Astrocyte of the cerebellum (primary cell): ENCODE data around the gene SHC4.

Experiments used
- DNase-seq: peaks from one replicate; pipeline ENCODE4 v3.0.0-alpha.2; 2011; ENCODE audit warnings: low read depth
- H3K4me3 ChIP-seq: 2 replicates; pipeline ENCODE4 v1.5.1; 2011; ENCODE audit warnings: mild to moderate bottlenecking, low read depth, low read length, moderate library complexity
- CTCF ChIP-seq: IDR thresholded peaks from 2 replicates; pipeline ENCODE4 v1.5.1; 2012; ENCODE audit warnings: low read length, low read depth, moderate library complexity, mild to moderate bottlenecking; ENCODE audit errors: missing control alignments
- in situ Hi-C: cut with HindIII; loops from 2 replicates; pipeline ENCODE4 v1.10.0; 2017; ENCODE audit warnings: low sequenced_read_pairs

The SHC4 gene

GRCh38 chr15:48962662-48963523 is 826 bp downstream of the SHC4 start:
- in situ Hi-C loops = no loop called here
- DNase-seq = no peak
- H3K4me3 ChIP-seq = peak overlapping the region; percentile 60
- TF ChIP-seq CTCF = no peak

GRCh38 chr15:48955967-48956366 is 7.8 kb downstream of the SHC4 start:
- in situ Hi-C loops = no loop called here
- no peak for DNase-seq
- no peak for TF ChIP-seq CTCF
- no peak overlapping the region for H3K4me3 ChIP-seq

GRCh38 chr15:48955370-48955769 is 8.3 kb downstream of the SHC4 start:
- in situ Hi-C loops = no loop called here
- no peak for DNase-seq
- no peak for TF ChIP-seq CTCF
- no peak overlapping the region for H3K4me3 ChIP-seq

- no peak overlapping the region for H3K4me3 ChIP-seq
- peak; percentile 28 for TF ChIP-seq CTCF
- in situ Hi-C loops = no loop called here
- DNase-seq = peak; percentile 44
These were observed 9.2 kb downstream of the SHC4 start for GRCh38 chr15:48954538-48954937.

GRCh38 chr15:48946840-48947187 is 16.9 kb downstream of the SHC4 start:
- no peak overlapping the region for H3K4me3 ChIP-seq
- in situ Hi-C loops = no loop called here
- no peak for DNase-seq
- TF ChIP-seq CTCF = no peak

- DNase-seq = no peak
- in situ Hi-C loops = no loop called here
These were observed 17.5 kb downstream of the SHC4 start for GRCh38 chr15:48946074-48946839.

More at GRCh38 chr15:48946074-48946839, 17.5 kb downstream of the SHC4 start:
- H3K4me3 ChIP-seq = no peak overlapping the region
- no peak for TF ChIP-seq CTCF
